Measurements from ENCODE around the gene PDHX.
A peak's percentile ranks its signal among the peaks of the same experiment; 100 is the strongest.
"Not testable (repeated sequence)": the region's sequence is repeated elsewhere in the genome, so short reads cannot be mapped to it uniquely, and the experiment has no call there.

PDHX gene

DNA sequence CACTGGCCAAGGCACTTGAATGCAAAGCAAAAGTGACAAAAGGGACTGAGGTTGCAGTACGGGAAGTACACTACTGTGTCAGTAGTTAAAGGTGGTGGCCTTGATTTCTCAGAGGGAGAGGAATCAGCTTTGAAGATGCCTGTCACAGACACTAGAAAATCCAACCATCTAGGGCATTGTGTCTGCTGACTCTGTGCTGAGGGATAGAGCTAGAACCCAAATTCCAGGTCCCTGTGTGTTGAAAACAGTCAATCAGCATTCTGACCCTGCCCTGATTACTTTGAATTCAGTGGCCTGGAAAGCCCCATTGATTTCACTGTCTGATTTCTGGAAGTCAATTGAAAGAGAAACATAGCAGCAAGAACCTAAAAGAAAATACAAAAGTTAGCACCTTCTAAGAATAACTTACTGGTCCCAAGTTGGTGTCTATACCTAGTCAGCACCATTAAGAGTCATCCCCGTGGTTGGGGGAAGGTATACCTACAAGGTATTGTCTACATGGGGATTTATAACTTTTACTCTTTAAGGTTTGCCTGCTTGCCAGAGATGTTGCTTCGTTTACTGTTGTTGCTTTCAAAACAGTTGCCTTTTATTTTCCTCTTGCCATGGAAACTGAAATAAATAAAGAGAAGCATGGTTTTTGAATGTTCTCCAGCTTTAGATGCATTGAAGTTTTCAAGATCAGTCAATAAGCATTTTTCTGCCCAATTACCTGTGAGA lies 97.3 kb downstream of the PDHX start:
- H3K36me3 ChIP-seq (ENCODE audit: control insufficient read depth in 2 of 2, insufficient read depth in 2 of 2, low read length in 2 of 2) = no peaks in the 10 kb centered on the region
- no peaks in the 10 kb centered on the region for H3K9me3 ChIP-seq (ENCODE audit: control insufficient read depth in 2 of 2, low read length in 2 of 2)
- H3K27ac ChIP-seq (ENCODE audit: low read depth in 2 of 2, low read length in 2 of 2) = peak overlapping the region; percentile 27 to 59
- H3K9ac ChIP-seq (ENCODE audit: low read depth in 1 of 2, low read length in 2 of 2) = no peak overlapping the region
- peaks cover 7 to 20% of the 10 kb centered on the region in 2 donors for H3K4me1 ChIP-seq (ENCODE audit: control insufficient read depth in 2 of 2, insufficient read depth in 2 of 2, low read length in 2 of 2)
- no peak overlapping the region for H3K4me3 ChIP-seq (ENCODE audit: low read length in 2 of 2)
- no peaks in the 10 kb centered on the region for H3K27me3 ChIP-seq (ENCODE audit: control insufficient read depth in 2 of 2, insufficient read depth in 2 of 2, low read length in 2 of 2)

DNA sequence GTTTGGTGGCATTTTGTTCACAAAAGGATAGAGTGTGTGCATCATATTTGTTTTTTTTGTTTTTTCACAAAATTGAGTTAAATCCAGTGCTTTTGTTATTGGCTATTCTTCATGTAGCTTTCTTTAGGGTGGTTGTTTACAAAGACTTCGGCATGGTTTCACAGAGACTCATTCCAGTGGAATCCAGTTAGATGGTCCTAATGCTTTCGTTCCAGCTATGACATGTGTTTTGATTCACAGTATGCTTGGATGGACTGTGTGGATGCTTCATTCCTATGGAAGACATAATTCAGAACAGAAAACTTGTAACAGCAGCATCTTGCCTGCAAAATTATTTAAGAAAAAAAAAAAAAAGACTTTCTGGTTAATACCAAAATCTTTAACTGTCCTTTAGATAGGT lies 97.9 kb downstream of the PDHX start:
- Histone ChIP-seq H3K9ac (ENCODE audit: low read depth in 1 of 2, low read length in 2 of 2) (no peak overlapping the region), H3K4me3 (ENCODE audit: low read length in 2 of 2) (no peak overlapping the region), H3K27ac (ENCODE audit: low read depth in 2 of 2, low read length in 2 of 2) (peak overlapping the region in 1 of 2 donors; percentile 59), H3K9me3 (ENCODE audit: control insufficient read depth in 2 of 2, low read length in 2 of 2) (no peaks in the 10 kb centered on the region), H3K36me3 (ENCODE audit: control insufficient read depth in 2 of 2, insufficient read depth in 2 of 2, low read length in 2 of 2) (no peaks in the 10 kb centered on the region), H3K27me3 (ENCODE audit: control insufficient read depth in 2 of 2, insufficient read depth in 2 of 2, low read length in 2 of 2) (no peaks in the 10 kb centered on the region), H3K4me1 (ENCODE audit: control insufficient read depth in 2 of 2, insufficient read depth in 2 of 2, low read length in 2 of 2) (peaks cover 7 to 17% of the 10 kb centered on the region in 2 donors)

DNA sequence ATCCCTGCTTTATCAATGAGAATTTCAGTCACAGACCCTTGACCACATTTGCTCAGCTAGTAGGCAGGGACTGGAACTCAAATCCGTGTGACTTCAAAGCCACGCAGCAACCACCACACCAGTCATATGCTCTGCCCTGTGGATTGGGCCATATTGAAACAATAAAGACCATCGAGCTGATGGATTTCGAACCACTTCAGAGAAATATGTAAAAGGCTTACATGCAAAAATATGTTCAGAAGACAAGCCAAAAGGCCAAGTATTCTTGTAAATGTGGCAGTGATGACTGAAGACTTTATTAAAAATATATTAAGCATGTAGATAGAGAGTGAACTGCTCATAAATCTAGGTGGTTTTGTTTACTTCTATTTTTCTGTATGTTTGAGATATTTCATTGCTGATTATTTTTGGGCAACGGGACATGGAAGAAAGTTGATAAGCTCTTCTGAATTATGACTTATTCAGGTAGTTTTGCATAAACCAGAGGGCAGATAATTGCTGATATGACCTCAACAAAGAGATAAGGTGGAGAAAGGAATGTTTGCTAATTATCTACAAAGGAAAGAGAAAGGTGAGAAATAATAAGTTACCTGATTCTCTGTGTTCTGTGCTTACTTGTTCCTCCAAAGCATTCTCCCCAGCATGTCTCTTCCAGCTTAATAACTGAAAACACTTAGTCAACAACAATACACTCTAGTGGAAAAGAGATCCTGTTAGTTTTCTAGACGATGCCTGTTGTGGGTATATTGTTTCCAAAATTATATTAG lies 99.4 kb downstream of the PDHX start:
- no peaks in the 10 kb centered on the region for H3K36me3 ChIP-seq (ENCODE audit: control insufficient read depth in 2 of 2, insufficient read depth in 2 of 2, low read length in 2 of 2)
- H3K4me3 ChIP-seq (ENCODE audit: low read length in 2 of 2) = no peak overlapping the region
- H3K27me3 ChIP-seq (ENCODE audit: control insufficient read depth in 2 of 2, insufficient read depth in 2 of 2, low read length in 2 of 2) = no peaks in the 10 kb centered on the region
- H3K9ac ChIP-seq (ENCODE audit: low read depth in 1 of 2, low read length in 2 of 2) = no peak overlapping the region
- no peaks in the 10 kb centered on the region for H3K9me3 ChIP-seq (ENCODE audit: control insufficient read depth in 2 of 2, low read length in 2 of 2)
- H3K4me1 ChIP-seq (ENCODE audit: control insufficient read depth in 2 of 2, insufficient read depth in 2 of 2, low read length in 2 of 2) = peaks cover 7 to 9% of the 10 kb centered on the region in 2 donors
- H3K27ac ChIP-seq (ENCODE audit: low read depth in 2 of 2, low read length in 2 of 2) = no peak overlapping the region

DNA sequence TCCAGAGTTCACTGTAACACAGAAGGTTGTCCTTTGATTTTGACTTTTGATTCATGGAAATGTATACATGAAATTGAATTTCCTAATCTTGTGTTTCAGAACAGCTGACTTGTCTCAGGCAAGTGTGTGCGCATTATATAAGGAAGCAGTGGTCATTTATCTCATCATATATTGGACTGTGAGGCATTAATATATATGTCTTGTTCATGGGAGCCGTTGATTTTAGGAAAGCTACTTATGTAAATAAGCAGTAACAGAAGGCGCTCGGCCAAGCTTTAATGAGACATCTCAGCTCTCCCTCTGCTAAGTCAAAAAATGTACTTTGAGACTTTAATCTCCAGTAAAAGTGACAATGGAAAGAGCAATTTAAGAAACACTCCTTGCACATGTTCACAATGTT lies 100.5 kb downstream of the PDHX start:
- Histone ChIP-seq H3K27ac (ENCODE audit: low read depth in 2 of 2, low read length in 2 of 2) (no peak overlapping the region), H3K4me1 (ENCODE audit: control insufficient read depth in 2 of 2, insufficient read depth in 2 of 2, low read length in 2 of 2) (peaks cover 7 to 9% of the 10 kb centered on the region in 2 donors), H3K4me3 (ENCODE audit: low read length in 2 of 2) (no peak overlapping the region), H3K27me3 (ENCODE audit: control insufficient read depth in 2 of 2, insufficient read depth in 2 of 2, low read length in 2 of 2) (no peaks in the 10 kb centered on the region), H3K36me3 (ENCODE audit: control insufficient read depth in 2 of 2, insufficient read depth in 2 of 2, low read length in 2 of 2) (no peaks in the 10 kb centered on the region), H3K9ac (ENCODE audit: low read depth in 1 of 2, low read length in 2 of 2) (no peak overlapping the region), H3K9me3 (ENCODE audit: control insufficient read depth in 2 of 2, low read length in 2 of 2) (no peaks in the 10 kb centered on the region)

DNA sequence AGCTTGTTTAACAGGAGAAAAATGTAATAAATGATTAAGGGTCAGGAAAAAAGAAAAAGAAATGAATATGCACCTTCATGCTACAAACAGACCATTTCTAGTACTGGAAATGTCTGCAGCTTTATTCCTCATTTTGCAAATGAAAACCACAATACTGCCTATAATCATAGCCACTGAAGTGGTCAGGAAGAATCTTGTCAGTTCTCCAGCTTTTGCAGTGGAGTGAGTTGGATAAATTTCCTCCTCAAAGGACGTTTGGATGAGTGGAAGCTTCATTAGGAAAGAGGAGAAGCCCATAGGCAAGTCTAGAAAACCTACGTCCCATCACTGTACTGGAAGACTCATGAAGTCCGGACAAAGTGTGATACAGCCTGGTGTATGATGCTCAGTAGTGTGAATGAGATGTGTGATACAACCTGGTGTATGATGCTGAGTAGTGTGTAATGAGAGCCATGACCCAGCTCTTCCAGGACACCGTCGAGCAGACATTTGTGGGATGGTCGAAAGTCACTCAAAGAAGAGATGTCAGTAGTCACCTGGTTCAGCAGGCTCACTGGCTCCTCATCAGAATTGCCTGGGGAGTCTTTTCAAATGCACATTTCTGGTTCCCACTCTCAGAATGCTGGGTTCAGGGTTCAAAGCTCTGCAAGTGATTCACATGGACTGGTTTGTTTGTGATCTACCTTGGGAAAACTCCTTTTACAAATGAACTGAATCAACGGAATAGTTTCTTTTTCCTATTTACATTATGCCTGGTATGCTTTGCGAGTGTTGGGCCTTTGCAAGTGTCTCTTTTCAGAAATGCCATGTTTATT lies 101.3 kb downstream of the PDHX start:
- Histone ChIP-seq H3K9ac (ENCODE audit: low read depth in 1 of 2, low read length in 2 of 2) (no peak overlapping the region), H3K27me3 (ENCODE audit: control insufficient read depth in 2 of 2, insufficient read depth in 2 of 2, low read length in 2 of 2) (no peaks in the 10 kb centered on the region), H3K4me1 (ENCODE audit: control insufficient read depth in 2 of 2, insufficient read depth in 2 of 2, low read length in 2 of 2) (peaks cover 7 to 9% of the 10 kb centered on the region in 2 donors), H3K36me3 (ENCODE audit: control insufficient read depth in 2 of 2, insufficient read depth in 2 of 2, low read length in 2 of 2) (no peaks in the 10 kb centered on the region), H3K4me3 (ENCODE audit: low read length in 2 of 2) (no peak overlapping the region), H3K9me3 (ENCODE audit: control insufficient read depth in 2 of 2, low read length in 2 of 2) (no peaks in the 10 kb centered on the region), H3K27ac (ENCODE audit: low read depth in 2 of 2, low read length in 2 of 2) (no peak overlapping the region)

DNA sequence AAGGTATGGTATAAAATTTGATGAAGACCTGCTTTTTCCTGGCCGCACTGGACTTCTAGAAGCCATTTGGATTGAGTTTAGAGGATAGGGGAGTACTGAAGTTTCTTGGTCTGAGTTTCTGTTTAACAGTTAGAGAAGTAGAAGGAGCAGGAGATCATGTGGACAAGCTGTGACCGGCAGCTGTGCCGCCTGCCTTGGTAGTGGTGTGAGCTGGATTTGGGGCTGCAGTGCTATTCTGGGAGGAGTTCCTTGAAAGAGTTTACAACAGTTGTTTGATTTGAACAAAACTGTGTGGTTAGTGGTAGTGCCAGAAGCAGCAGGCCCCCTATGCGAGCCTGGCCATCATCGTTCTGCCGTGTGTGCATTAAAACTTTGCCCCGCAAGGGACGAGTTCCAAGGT lies 105.2 kb downstream of the PDHX start:
- peaks cover 0 to 3% of the 10 kb centered on the region in 2 donors for H3K4me1 ChIP-seq (ENCODE audit: control insufficient read depth in 2 of 2, insufficient read depth in 2 of 2, low read length in 2 of 2)
- H3K9ac ChIP-seq (ENCODE audit: low read depth in 1 of 2, low read length in 2 of 2) = no peak overlapping the region
- H3K27ac ChIP-seq (ENCODE audit: low read depth in 2 of 2, low read length in 2 of 2) = no peak overlapping the region
- H3K36me3 ChIP-seq (ENCODE audit: control insufficient read depth in 2 of 2, insufficient read depth in 2 of 2, low read length in 2 of 2) = no peaks in the 10 kb centered on the region
- H3K9me3 ChIP-seq (ENCODE audit: control insufficient read depth in 2 of 2, low read length in 2 of 2) = no peaks in the 10 kb centered on the region
- H3K27me3 ChIP-seq (ENCODE audit: control insufficient read depth in 2 of 2, insufficient read depth in 2 of 2, low read length in 2 of 2) = no peaks in the 10 kb centered on the region
- no peak overlapping the region for H3K4me3 ChIP-seq (ENCODE audit: low read length in 2 of 2)

DNA sequence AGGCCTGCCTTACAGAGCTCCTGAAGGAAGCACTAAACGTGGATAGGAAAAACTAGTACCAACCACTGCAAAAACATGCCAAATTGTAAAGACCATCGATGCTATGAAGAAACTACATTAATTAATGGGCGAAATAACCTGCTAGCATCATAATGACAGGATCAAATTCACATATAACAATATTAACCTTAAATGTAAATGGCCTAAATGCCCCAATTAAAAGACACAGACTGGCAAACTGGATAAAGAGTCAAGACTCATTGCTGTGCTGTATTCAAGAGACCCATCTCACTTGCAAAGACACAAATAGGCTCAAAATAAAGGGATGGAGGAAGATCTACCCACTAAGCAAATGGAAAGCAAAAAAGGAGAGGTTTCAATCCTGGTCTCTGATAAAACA lies 107.5 kb downstream of the PDHX start:
- not testable (repeated sequence) for H3K9me3 ChIP-seq (ENCODE audit: control insufficient read depth in 2 of 2, low read length in 2 of 2); H3K27me3 ChIP-seq (ENCODE audit: control insufficient read depth in 2 of 2, insufficient read depth in 2 of 2, low read length in 2 of 2); H3K27ac ChIP-seq (ENCODE audit: low read depth in 2 of 2, low read length in 2 of 2); H3K4me3 ChIP-seq (ENCODE audit: low read length in 2 of 2); H3K4me1 ChIP-seq (ENCODE audit: control insufficient read depth in 2 of 2, insufficient read depth in 2 of 2, low read length in 2 of 2); H3K36me3 ChIP-seq (ENCODE audit: control insufficient read depth in 2 of 2, insufficient read depth in 2 of 2, low read length in 2 of 2); H3K9ac ChIP-seq (ENCODE audit: low read depth in 1 of 2, low read length in 2 of 2)

DNA sequence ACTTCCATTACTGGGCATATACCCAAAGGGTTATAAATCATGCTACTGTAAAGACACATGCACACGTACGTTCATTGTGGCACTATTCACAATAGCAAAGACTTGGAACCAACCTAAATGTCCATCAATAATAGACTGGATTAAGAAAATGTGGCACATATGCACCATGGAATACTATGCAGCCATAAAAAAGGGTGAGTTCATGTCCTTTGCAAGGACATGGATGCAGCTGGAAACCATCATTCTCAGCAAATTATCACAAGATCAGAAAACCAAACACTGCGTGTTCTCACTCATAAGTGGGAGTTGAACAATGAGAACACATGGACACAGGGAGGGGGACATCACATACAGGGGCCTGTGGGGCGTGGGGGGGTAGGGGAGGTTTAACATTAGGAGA lies 111.6 kb downstream of the PDHX start:
- H3K4me3 ChIP-seq (ENCODE audit: low read length in 2 of 2); H3K9ac ChIP-seq (ENCODE audit: low read depth in 1 of 2, low read length in 2 of 2); H3K4me1 ChIP-seq (ENCODE audit: control insufficient read depth in 2 of 2, insufficient read depth in 2 of 2, low read length in 2 of 2); H3K9me3 ChIP-seq (ENCODE audit: control insufficient read depth in 2 of 2, low read length in 2 of 2); H3K27me3 ChIP-seq (ENCODE audit: control insufficient read depth in 2 of 2, insufficient read depth in 2 of 2, low read length in 2 of 2); H3K36me3 ChIP-seq (ENCODE audit: control insufficient read depth in 2 of 2, insufficient read depth in 2 of 2, low read length in 2 of 2); H3K27ac ChIP-seq (ENCODE audit: low read depth in 2 of 2, low read length in 2 of 2): not testable (repeated sequence)

DNA sequence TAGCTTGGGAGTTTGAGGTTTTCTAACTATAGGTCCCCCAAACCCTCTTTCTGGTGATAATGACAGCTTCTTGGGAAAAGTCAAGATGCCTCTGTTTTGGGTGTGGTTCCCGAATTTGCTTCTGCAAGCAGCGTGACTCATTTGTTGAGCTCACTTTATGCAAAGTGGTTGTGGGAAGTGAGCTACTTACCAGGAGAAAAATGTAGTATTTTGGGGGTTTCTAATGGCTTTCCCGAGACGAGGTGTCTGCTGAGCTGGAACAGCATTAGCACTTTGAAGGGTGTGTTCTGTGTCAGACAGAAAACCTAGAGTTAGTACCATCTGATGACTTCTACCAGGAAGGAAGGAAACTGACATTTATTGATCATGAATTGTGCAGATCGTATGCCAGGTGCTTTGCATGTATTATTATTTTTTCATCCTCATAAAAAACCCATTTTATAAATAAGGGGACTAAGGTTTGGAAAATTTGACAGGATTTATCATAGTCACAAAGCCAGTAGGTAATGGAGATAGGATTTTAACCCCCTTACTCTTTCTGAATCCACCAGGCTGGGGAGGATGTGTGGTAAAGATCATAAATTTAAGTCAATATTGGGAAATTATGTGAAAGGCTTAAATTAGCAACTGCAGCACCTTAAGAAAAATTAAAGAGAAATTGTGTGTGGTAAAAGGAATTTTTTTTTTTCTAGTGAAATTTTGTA lies 113.7 kb downstream of the PDHX start:
- Histone ChIP-seq H3K4me1 (ENCODE audit: control insufficient read depth in 2 of 2, insufficient read depth in 2 of 2, low read length in 2 of 2) (no peaks in the 10 kb centered on the region), H3K9ac (ENCODE audit: low read depth in 1 of 2, low read length in 2 of 2) (no peak overlapping the region), H3K36me3 (ENCODE audit: control insufficient read depth in 2 of 2, insufficient read depth in 2 of 2, low read length in 2 of 2) (no peaks in the 10 kb centered on the region), H3K27ac (ENCODE audit: low read depth in 2 of 2, low read length in 2 of 2) (no peak overlapping the region), H3K4me3 (ENCODE audit: low read length in 2 of 2) (no peak overlapping the region), H3K9me3 (ENCODE audit: control insufficient read depth in 2 of 2, low read length in 2 of 2) (no peaks in the 10 kb centered on the region), H3K27me3 (ENCODE audit: control insufficient read depth in 2 of 2, insufficient read depth in 2 of 2, low read length in 2 of 2) (no peaks in the 10 kb centered on the region)
